GM12878 (cell line): ENCODE measurements around the gene ATP5MK. TPM values are rescaled to one million over a fixed set of nuclear protein-coding genes. Genes with fewer than 3 reads are reported as not detected.

Source experiments
- BCL11A ChIP-seq: IDR thresholded peaks from 2 replicates; pipeline ENCODE4 v1.6.1; 2011; ENCODE audit warnings: low read depth, low read length
- CBX3 ChIP-seq: fragments of 200-600 bp; sonication (generic); IDR thresholded peaks from 2 replicates; pipeline ENCODE4 v1.6.1; 2016; ENCODE audit warnings: low read depth, borderline replicate concordance
- CBX5 ChIP-seq: sonication (generic); IDR thresholded peaks from 2 replicates; pipeline ENCODE4 v1.6.1; 2016; ENCODE audit warnings: low read depth, moderate library complexity, mild to moderate bottlenecking, inconsistent platforms
- CREB1 ChIP-seq: IDR thresholded peaks from 2 replicates; pipeline ENCODE4 v1.6.1; 2012; ENCODE audit warnings: low read depth, mild to moderate bottlenecking, inconsistent platforms
- ESRRA ChIP-seq: IDR thresholded peaks from 2 replicates; pipeline ENCODE4 v1.6.1; 2012; ENCODE audit warnings: mild to moderate bottlenecking, low read length, improper control_type of control experiment
- EZH2 ChIP-seq: IDR thresholded peaks from 2 replicates; pipeline ENCODE4 v1.6.1; 2012; ENCODE audit warnings: low read depth, mild to moderate bottlenecking, control low read depth, inconsistent platforms, low read length, borderline replicate concordance; ENCODE audit not compliant: control insufficient read depth
- HDAC6 ChIP-seq: fragments of 200-600 bp; sonication (generic); IDR thresholded peaks from one replicate; pipeline ENCODE4 v1.8.0; 2017; ENCODE audit warnings: antibody characterized with exemption; ENCODE audit not compliant: unreplicated experiment
- IKZF1 ChIP-seq: fragments of 450-650 bp; conservative IDR thresholded peaks from 2 replicates; pipeline ENCODE4 v1.6.1; 2017; ENCODE audit warnings: antibody characterized with exemption, mild to moderate bottlenecking
- IKZF2 ChIP-seq, 2 experiments: fragments of 450-650 bp; IDR thresholded peaks; 2 replicates each; pipeline ENCODE4 v1.6.1; 2017; ENCODE audit warnings: mild to moderate bottlenecking in 2 of 2, moderate library complexity in 2 of 2
- KDM1A ChIP-seq: fragments of 200-600 bp; sonication (generic); IDR thresholded peaks from 2 replicates; pipeline ENCODE4 v1.6.1; 2016; ENCODE audit warnings: borderline replicate concordance
- MEF2B ChIP-seq: fragments of 450-650 bp; IDR thresholded peaks from 2 replicates; pipeline ENCODE4 v1.6.1; 2018; ENCODE audit warnings: mild to moderate bottlenecking, moderate library complexity; ENCODE audit not compliant: partially characterized antibody, poor library complexity, severe bottlenecking
- MTA3 ChIP-seq: IDR thresholded peaks from 2 replicates; pipeline ENCODE4 v1.6.1; 2012; ENCODE audit warnings: low read length, inconsistent platforms, borderline replicate concordance
- MYC ChIP-seq: IDR thresholded peaks from 2 replicates; pipeline ENCODE4 v1.6.1; 2011; ENCODE audit warnings: mild to moderate bottlenecking, low read length, moderate library complexity, inconsistent platforms; ENCODE audit not compliant: insufficient read depth, insufficient replicate concordance, insufficient read length, severe bottlenecking
- NBN ChIP-seq: fragments of 450-650 bp; IDR thresholded peaks from 2 replicates; pipeline ENCODE4 v1.6.1; 2016
- NFXL1 ChIP-seq: fragments of 450-650 bp; IDR thresholded peaks from 2 replicates; pipeline ENCODE4 v1.6.1; 2017; ENCODE audit warnings: antibody characterized with exemption, mild to moderate bottlenecking, borderline replicate concordance
- NFYA ChIP-seq: IDR thresholded peaks from 2 replicates; pipeline ENCODE4 v1.6.1; 2011; ENCODE audit warnings: low read depth, mild to moderate bottlenecking, low read length, improper control_type of control experiment, borderline replicate concordance
- NR2C2 ChIP-seq: IDR thresholded peaks from 2 replicates; pipeline ENCODE4 v1.6.1; 2011; ENCODE audit warnings: borderline replicate concordance, low read depth; ENCODE audit not compliant: control insufficient read depth, insufficient read length
- NRF1 ChIP-seq: conservative IDR thresholded peaks from 2 replicates; pipeline ENCODE4 v1.6.1; 2011; ENCODE audit warnings: mild to moderate bottlenecking, low read depth, low read length, improper control_type of control experiment
- POLR2AphosphoS2 ChIP-seq: IDR thresholded peaks from 2 replicates; pipeline ENCODE4 v1.6.1; 2011; ENCODE audit warnings: low read depth, mild to moderate bottlenecking, low read length, improper control_type of control experiment, moderate library complexity
- RB1 ChIP-seq: fragments of 450-650 bp; formaldehyde crosslinking; IDR thresholded peaks from 2 replicates; pipeline ENCODE4 v1.6.1; 2017; ENCODE audit warnings: mild to moderate bottlenecking, borderline replicate concordance
- RELA ChIP-seq: fragments of 450-650 bp; IDR thresholded peaks from 2 replicates; pipeline ENCODE4 v1.8.0; 2014; ENCODE audit warnings: borderline replicate concordance; ENCODE audit not compliant: partially characterized antibody
- RFX5 ChIP-seq: IDR thresholded peaks from 2 replicates; pipeline ENCODE4 v1.6.1; 2011; ENCODE audit warnings: low read depth, low read length, improper control_type of control experiment
- SUPT20H ChIP-seq: IDR thresholded peaks from 2 replicates; pipeline ENCODE4 v1.6.1; 2011; ENCODE audit warnings: low read depth, mild to moderate bottlenecking, low read length, moderate library complexity, borderline replicate concordance; ENCODE audit not compliant: control insufficient read depth
- TCF12 ChIP-seq: IDR thresholded peaks from 2 replicates; pipeline ENCODE4 v1.6.1; 2011; ENCODE audit warnings: low read depth, mild to moderate bottlenecking, low read length
- ZNF207 ChIP-seq: fragments of 450-650 bp; IDR thresholded peaks from 2 replicates; pipeline ENCODE4 v1.6.1; 2014; ENCODE audit warnings: antibody characterized with exemption, mild to moderate bottlenecking, borderline replicate concordance
- polyA plus RNA-seq, 11 experiments: library from polyadenylated mRNA; depleted of rRNA in 4 of 11; unstranded in 6 of 11; stranded (reverse) in 5 of 11; fragments of >200 nt; fragmentation: Nextera tagmentation in 4 of 11; fragmentation: Illumina TruSeq in 1 of 11; extraction: Ambion mirVana in 4 of 11; extraction: Trizol in 1 of 11; gene quantifications; 1 replicate in 1 of 11; 2 replicates in 10 of 11; pipeline versions ENCODE4 v1.2.1 to v1.2.3, GENCODE V29; 2011 to 2016; ENCODE audit warnings: inconsistent platforms in 2 of 11, missing spikeins in 2 of 11, low read depth in 1 of 11
- total RNA-seq, 4 experiments: library from RNA; depleted of rRNA in 3 of 4; stranded (reverse); fragments of >200 nt in 3 of 4; fragmentation: Illumina TruSeq in 1 of 4; extraction: Trizol in 1 of 4; gene quantifications; 2 replicates each; pipeline versions ENCODE4 v1.2.1 to v1.2.3, GENCODE V29; 2013 to 2021
- TF ChIP-seq, protein P1 (sequence below): fragments of 450-650 bp; IDR thresholded peaks from 2 replicates; pipeline ENCODE4 v1.6.1; 2018; ENCODE audit warnings: borderline replicate concordance, mild to moderate bottlenecking; ENCODE audit not compliant: partially characterized antibody
- TF ChIP-seq, protein P2 (sequence below): IDR thresholded peaks from 2 replicates; pipeline ENCODE4 v1.6.1; 2011; ENCODE audit warnings: borderline replicate concordance, low read depth, mild to moderate bottlenecking, moderate library complexity, mixed read lengths, low read length; ENCODE audit not compliant: insufficient read depth; ENCODE audit errors: extremely low read length

ATP5MK gene
- total and polyA plus RNA-seq, 10 of the 15 experiments (the other 5 are each of a cell fraction or from before 2014, with no cell fraction given): 240 to 1,790 (median 626) TPM

DNA sequence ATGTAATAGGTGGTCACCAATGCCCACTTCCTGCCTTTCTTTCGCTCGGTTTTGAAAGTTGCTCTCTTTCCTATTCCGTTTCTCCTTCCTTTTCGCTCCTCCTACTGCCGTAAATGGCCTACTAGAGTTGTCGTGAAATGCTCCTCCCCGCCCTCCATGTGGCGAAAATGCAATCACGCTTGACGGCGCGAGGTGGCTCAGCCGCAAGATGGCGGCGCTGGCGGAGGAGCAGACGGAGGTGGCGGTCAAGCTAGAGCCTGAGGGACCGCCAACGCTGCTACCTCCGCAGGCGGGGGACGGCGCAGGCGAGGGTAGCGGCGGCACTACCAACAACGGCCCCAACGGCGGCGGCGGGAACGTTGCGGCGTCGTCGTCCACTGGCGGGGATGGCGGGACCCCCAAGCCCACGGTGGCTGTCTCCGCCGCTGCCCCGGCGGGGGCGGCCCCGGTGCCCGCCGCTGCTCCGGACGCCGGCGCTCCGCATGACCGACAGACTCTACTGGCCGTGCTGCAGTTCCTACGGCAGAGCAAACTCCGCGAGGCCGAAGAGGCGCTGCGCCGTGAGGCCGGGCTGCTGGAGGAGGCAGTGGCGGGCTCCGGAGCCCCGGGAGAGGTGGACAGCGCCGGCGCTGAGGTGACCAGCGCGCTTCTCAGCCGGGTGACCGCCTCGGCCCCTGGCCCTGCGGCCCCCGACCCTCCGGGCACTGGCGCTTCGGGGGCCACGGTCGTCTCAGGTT lies 28.3 kb downstream of the ATP5MK start, which contains the start of gene TAF5 (continued):
- TF ChIP-seq, protein P1, sequence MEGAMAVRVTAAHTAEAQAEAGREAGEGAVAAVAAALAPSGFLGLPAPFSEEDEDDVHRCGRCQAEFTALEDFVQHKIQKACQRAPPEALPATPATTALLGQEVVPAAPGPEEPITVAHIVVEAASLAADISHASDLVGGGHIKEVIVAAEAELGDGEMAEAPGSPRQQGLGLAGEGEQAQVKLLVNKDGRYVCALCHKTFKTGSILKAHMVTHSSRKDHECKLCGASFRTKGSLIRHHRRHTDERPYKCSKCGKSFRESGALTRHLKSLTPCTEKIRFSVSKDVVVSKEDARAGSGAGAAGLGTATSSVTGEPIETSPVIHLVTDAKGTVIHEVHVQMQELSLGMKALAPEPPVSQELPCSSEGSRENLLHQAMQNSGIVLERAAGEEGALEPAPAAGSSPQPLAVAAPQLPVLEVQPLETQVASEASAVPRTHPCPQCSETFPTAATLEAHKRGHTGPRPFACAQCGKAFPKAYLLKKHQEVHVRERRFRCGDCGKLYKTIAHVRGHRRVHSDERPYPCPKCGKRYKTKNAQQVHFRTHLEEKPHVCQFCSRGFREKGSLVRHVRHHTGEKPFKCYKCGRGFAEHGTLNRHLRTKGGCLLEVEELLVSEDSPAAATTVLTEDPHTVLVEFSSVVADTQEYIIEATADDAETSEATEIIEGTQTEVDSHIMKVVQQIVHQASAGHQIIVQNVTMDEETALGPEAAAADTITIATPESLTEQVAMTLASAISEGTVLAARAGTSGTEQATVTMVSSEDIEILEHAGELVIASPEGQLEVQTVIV: peak; percentile 100
- TF ChIP-seq ESRRA: no peak
- no peak for TF ChIP-seq EZH2
- no peak for TF ChIP-seq RELA
- no peak for TF ChIP-seq NRF1
- TF ChIP-seq NFYA: no peak
- TF ChIP-seq RB1: peak; percentile 59; the same call in 1 of the 2 replicates
- no peak for TF ChIP-seq ZNF207
- 0 out of 2 replicates have a peak, but pooled peaks have one; percentile 12 for TF ChIP-seq BCL11A
- peak; percentile 79 for TF ChIP-seq IKZF1
- no peak for TF ChIP-seq MTA3
- TF ChIP-seq MEF2B: no peak
- TF ChIP-seq, protein P2, sequence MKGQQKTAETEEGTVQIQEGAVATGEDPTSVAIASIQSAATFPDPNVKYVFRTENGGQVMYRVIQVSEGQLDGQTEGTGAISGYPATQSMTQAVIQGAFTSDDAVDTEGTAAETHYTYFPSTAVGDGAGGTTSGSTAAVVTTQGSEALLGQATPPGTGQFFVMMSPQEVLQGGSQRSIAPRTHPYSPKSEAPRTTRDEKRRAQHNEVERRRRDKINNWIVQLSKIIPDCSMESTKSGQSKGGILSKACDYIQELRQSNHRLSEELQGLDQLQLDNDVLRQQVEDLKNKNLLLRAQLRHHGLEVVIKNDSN: no peak
- peak; percentile 61 for TF ChIP-seq MYC
- TF ChIP-seq RFX5: no peak
- TF ChIP-seq HDAC6: no peak
- TF ChIP-seq CREB1: peak; percentile 85; the same call in 1 of the 2 replicates
- TF ChIP-seq POLR2AphosphoS2: peak; percentile 75
- no peak for TF ChIP-seq NR2C2
- no peak for TF ChIP-seq NFXL1
- no peak for TF ChIP-seq KDM1A
- peak; percentile 29; the same call in 1 of the 2 replicates for TF ChIP-seq TCF12
- TF ChIP-seq NBN: no peak
- no peak for TF ChIP-seq CBX3
- TF ChIP-seq SUPT20H: no peak
- TF ChIP-seq CBX5: 0 out of 2 replicates have a peak, but pooled peaks have one; percentile 55
- no peak; a peak in 1 of 4 replicates for TF ChIP-seq IKZF2 (IDR thresholded peaks at IDR 0.05)
